Measurements from ENCODE around the gene TRAF3IP1.

GRCh38 chr2:238302751-238303150, 17.6 kb upstream of the TRAF3IP1 start:
- TF ChIP-seq POLR2AphosphoS5 (IDR thresholded peaks at IDR 0.05) (no peak), EP300 (conservative IDR thresholded peaks at IDR 0.05; ENCODE audit: poor library complexity, severe bottlenecking) (no peak), EZH2 (IDR thresholded peaks at IDR 0.05; ENCODE audit: borderline replicate concordance, insufficient read depth, low read length, poor library complexity, severe bottlenecking) (no peak), TAF1 (IDR thresholded peaks at IDR 0.05; ENCODE audit: low read depth) (no peak), MXI1 (conservative IDR thresholded peaks at IDR 0.05; ENCODE audit: poor library complexity, severe bottlenecking) (no peak), RAD21 (conservative IDR thresholded peaks at IDR 0.05) (no peak), SMC3 (conservative IDR thresholded peaks at IDR 0.05; ENCODE audit: poor library complexity) (no peak)
- TF ChIP-seq, protein P1, sequence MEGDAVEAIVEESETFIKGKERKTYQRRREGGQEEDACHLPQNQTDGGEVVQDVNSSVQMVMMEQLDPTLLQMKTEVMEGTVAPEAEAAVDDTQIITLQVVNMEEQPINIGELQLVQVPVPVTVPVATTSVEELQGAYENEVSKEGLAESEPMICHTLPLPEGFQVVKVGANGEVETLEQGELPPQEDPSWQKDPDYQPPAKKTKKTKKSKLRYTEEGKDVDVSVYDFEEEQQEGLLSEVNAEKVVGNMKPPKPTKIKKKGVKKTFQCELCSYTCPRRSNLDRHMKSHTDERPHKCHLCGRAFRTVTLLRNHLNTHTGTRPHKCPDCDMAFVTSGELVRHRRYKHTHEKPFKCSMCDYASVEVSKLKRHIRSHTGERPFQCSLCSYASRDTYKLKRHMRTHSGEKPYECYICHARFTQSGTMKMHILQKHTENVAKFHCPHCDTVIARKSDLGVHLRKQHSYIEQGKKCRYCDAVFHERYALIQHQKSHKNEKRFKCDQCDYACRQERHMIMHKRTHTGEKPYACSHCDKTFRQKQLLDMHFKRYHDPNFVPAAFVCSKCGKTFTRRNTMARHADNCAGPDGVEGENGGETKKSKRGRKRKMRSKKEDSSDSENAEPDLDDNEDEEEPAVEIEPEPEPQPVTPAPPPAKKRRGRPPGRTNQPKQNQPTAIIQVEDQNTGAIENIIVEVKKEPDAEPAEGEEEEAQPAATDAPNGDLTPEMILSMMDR (IDR thresholded peaks at IDR 0.05; ENCODE audit: poor library complexity, severe bottlenecking), result no peak
- TF ChIP-seq, protein P2, sequence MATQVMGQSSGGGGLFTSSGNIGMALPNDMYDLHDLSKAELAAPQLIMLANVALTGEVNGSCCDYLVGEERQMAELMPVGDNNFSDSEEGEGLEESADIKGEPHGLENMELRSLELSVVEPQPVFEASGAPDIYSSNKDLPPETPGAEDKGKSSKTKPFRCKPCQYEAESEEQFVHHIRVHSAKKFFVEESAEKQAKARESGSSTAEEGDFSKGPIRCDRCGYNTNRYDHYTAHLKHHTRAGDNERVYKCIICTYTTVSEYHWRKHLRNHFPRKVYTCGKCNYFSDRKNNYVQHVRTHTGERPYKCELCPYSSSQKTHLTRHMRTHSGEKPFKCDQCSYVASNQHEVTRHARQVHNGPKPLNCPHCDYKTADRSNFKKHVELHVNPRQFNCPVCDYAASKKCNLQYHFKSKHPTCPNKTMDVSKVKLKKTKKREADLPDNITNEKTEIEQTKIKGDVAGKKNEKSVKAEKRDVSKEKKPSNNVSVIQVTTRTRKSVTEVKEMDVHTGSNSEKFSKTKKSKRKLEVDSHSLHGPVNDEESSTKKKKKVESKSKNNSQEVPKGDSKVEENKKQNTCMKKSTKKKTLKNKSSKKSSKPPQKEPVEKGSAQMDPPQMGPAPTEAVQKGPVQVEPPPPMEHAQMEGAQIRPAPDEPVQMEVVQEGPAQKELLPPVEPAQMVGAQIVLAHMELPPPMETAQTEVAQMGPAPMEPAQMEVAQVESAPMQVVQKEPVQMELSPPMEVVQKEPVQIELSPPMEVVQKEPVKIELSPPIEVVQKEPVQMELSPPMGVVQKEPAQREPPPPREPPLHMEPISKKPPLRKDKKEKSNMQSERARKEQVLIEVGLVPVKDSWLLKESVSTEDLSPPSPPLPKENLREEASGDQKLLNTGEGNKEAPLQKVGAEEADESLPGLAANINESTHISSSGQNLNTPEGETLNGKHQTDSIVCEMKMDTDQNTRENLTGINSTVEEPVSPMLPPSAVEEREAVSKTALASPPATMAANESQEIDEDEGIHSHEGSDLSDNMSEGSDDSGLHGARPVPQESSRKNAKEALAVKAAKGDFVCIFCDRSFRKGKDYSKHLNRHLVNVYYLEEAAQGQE (IDR thresholded peaks at IDR 0.05; ENCODE audit: borderline replicate concordance), result no peak

Data from neural cell (in vitro differentiated cells).